ENCODE data around the gene PHLPP1. TPM values are rescaled to one million over a fixed set of nuclear protein-coding genes. Genes with fewer than 3 reads are reported as not detected.

Gene PHLPP1
- total RNA-seq, 6 experiments from 2014 or later, result 4.5 to 7.9 (median 5.5) TPM

DNA sequence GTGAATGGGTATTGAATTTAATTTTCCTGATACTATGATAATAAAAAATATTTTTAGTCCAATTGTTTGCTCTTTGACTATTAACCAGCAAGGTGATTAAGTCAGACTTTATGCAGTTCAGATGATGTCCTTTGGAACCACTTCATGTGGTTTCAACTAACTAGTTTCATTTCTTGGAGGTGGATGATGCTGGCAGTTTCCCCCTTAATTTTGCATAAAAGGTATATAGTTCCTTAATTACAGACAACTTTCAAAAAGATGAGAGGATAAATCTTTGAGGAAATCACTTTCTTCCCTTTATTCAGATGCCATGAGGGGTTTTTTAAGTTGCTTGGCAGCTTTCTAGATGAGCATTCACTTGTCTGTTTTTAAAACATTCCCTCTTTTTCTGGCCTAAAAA is 223.1 kb downstream of the PHLPP1 start:
- no peak for DNase-seq
- Mint-ChIP-seq H3K27ac (0 out of 2 replicates have a peak overlapping the region, but pooled peaks have one; percentile 53), H3K27me3 (ENCODE audit: insufficient read depth) (no peaks in the 10 kb centered on the region), H3K9me3 (no peaks in the 10 kb centered on the region), H3K36me3 (ENCODE audit: low read depth) (no peaks in the 10 kb centered on the region), H3K4me1 (ENCODE audit: low read depth) (peaks cover 31% of the 10 kb centered on the region), H3K4me3 (no peak overlapping the region)
- TF ChIP-seq, protein P1, sequence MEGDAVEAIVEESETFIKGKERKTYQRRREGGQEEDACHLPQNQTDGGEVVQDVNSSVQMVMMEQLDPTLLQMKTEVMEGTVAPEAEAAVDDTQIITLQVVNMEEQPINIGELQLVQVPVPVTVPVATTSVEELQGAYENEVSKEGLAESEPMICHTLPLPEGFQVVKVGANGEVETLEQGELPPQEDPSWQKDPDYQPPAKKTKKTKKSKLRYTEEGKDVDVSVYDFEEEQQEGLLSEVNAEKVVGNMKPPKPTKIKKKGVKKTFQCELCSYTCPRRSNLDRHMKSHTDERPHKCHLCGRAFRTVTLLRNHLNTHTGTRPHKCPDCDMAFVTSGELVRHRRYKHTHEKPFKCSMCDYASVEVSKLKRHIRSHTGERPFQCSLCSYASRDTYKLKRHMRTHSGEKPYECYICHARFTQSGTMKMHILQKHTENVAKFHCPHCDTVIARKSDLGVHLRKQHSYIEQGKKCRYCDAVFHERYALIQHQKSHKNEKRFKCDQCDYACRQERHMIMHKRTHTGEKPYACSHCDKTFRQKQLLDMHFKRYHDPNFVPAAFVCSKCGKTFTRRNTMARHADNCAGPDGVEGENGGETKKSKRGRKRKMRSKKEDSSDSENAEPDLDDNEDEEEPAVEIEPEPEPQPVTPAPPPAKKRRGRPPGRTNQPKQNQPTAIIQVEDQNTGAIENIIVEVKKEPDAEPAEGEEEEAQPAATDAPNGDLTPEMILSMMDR (IDR thresholded peaks at IDR 0.05), result no peak

DNA sequence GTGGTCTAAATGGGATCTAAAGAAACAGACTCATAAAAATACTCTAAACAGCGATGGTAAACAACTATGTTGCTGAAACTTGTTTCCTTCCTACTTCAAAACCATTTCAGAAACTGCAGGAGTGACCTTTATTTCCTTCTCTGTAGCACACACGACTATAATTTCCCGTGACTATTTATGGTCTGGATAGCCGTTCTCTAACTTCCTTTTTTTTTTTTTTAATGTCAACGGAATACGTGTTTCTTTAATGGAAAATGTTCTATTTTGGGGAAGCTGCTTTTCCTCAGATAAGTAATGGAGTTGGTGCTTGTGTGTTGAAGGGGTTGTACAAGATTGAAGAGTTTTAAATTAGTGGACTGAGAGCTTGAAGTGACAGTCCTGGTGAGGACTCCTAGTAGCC is 224.1 kb downstream of the PHLPP1 start:
- no peak overlapping the region for H3K4me3 Mint-ChIP-seq

DNA sequence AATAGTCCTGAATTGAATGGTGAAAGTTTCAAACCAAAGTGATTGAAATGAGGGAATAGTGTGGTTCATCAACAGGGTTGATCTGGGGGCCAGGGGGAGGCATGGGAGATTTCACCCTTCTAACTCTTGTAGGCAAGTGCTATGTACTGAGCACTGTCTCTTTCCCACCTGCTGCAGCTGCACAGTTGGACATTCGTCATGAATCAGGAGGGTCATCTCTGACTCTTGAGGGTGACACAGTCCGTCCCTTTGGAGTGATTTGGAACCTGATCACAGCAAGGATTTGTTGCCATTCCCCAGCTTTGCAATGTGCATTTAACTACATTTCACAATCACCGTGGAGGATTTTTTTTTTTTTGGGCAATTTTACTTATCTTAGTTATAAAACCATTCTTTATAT is 224.6 kb downstream of the PHLPP1 start:
- no peak for DNase-seq
- Mint-ChIP-seq H3K27ac (no peak overlapping the region), H3K9me3 (no peaks in the 10 kb centered on the region), H3K36me3 (ENCODE audit: low read depth) (no peaks in the 10 kb centered on the region), H3K4me1 (ENCODE audit: low read depth) (peaks cover 26% of the 10 kb centered on the region), H3K4me3 (no peak overlapping the region), H3K27me3 (ENCODE audit: insufficient read depth) (no peaks in the 10 kb centered on the region)
- TF ChIP-seq, protein P1 (IDR thresholded peaks at IDR 0.05), result no peak

More for the DNA sequence above, 224.1 kb downstream of the PHLPP1 start:
- TF ChIP-seq, protein P1 (IDR thresholded peaks at IDR 0.05), result no peak
- no peak for DNase-seq
- Mint-ChIP-seq H3K4me1 (ENCODE audit: low read depth) (peaks cover 26% of the 10 kb centered on the region), H3K27me3 (ENCODE audit: insufficient read depth) (no peaks in the 10 kb centered on the region), H3K36me3 (ENCODE audit: low read depth) (no peaks in the 10 kb centered on the region), H3K27ac (no peak overlapping the region), H3K9me3 (no peaks in the 10 kb centered on the region)

DNA sequence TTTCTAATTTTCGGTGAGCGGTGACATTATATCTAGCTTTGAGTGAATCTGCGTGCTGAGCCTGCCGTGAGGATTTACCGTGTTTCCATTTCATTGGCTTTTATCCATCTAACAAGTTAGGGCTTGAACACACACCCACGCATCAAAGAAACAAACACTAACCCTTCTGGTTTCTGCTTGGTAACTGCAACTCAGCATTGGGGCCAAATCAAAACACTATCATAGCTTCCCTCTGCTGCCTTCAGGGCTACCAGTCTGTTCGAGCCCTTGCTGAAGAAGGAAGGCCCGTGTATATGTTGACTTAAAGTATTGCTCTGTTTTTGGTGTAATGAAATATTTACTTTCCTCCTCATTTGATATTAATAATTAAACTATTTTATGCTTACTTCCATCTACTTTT is 227.2 kb downstream of the PHLPP1 start:
- H3K9me3 Mint-ChIP-seq, result no peaks in the 10 kb centered on the region
- H3K36me3 Mint-ChIP-seq (ENCODE audit: low read depth), result no peaks in the 10 kb centered on the region; the same call in 1 of the 2 replicates
- H3K4me3 Mint-ChIP-seq, result no peak overlapping the region
- H3K27me3 Mint-ChIP-seq (ENCODE audit: insufficient read depth), result no peaks in the 10 kb centered on the region
- no peak for DNase-seq
- H3K27ac Mint-ChIP-seq, result no peak overlapping the region
- TF ChIP-seq, protein P1 (IDR thresholded peaks at IDR 0.05), result no peak
- H3K4me1 Mint-ChIP-seq (ENCODE audit: low read depth), result peaks cover 12% of the 10 kb centered on the region

DNA sequence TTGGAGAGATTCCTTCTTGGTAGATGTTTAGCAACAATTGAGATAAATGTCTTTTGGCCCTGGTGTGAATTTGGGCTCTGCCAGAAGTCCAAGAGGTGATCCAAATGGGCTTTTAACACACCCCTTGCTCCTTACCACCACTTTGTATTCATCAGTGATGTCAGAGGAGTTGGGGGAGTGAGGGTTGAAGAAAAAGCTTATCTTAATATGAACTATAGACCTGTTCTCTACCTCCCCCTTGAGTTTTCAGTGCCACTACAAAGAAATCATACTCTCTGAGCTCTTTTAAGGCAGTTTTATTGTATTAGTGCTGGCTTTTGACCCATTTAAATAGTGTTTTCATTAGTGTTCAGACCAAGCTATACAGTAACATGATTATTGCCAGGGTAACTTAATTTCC is 229.1 kb downstream of the PHLPP1 start:
- H3K36me3 Mint-ChIP-seq (ENCODE audit: low read depth), result no peaks in the 10 kb centered on the region; the same call in 1 of the 2 replicates
- H3K4me3 Mint-ChIP-seq, result no peak overlapping the region
- peaks cover 3% of the 10 kb centered on the region; the same call in 1 of the 2 replicates for H3K4me1 Mint-ChIP-seq (ENCODE audit: low read depth)
- H3K9me3 Mint-ChIP-seq, result no peaks in the 10 kb centered on the region
- DNase-seq, result no peak
- H3K27me3 Mint-ChIP-seq (ENCODE audit: insufficient read depth), result no peaks in the 10 kb centered on the region
- no peak overlapping the region for H3K27ac Mint-ChIP-seq
- TF ChIP-seq, protein P1 (IDR thresholded peaks at IDR 0.05), result no peak

DNA sequence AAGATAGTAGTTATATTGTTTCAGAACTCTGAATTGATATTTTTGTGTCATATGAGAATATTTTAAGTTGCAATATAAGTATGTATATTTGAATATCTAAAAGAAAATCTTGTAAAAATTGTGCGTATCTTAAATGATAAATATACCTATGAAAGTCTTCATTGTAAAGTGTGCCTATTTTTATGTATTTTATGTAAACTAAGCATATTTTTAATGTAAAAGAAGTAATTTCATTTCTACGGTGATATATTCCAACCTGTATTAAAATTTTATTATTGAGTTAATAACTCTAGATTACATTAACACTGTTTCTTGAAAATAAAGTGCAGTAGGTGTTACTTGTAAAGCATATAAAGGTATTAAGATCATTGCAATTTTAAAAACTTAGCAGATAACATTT is 233.4 kb downstream of the PHLPP1 start:
- Mint-ChIP-seq H3K36me3 (ENCODE audit: low read depth) (no peaks in the 10 kb centered on the region; the same call in 1 of the 2 replicates), H3K27ac (no peak overlapping the region), H3K4me3 (no peak overlapping the region), H3K9me3 (no peaks in the 10 kb centered on the region), H3K4me1 (ENCODE audit: low read depth) (peaks cover 7% of the 10 kb centered on the region; the same call in 1 of the 2 replicates), H3K27me3 (ENCODE audit: insufficient read depth) (no peaks in the 10 kb centered on the region)
- no peak for DNase-seq
- TF ChIP-seq, protein P1 (IDR thresholded peaks at IDR 0.05), result no peak
